Activated CD4-positive, alpha-beta T cell treated with anti-CD3 and anti-CD28 coated beads for 1 hour (primary cell): ENCODE data around the gene SLC46A2.

Experiments used
- DNase-seq: peaks from one replicate; pipeline ENCODE4 v3.0.0-alpha.2; 2020

Gene SLC46A2

GRCh38 chr9:112856200-112856599 is 34.5 kb downstream of the SLC46A2 start:
- DNase-seq: no peak

- DNase-seq: no peak
Measured at GRCh38 chr9:112854657-112855056, 36.0 kb downstream of the SLC46A2 start.

GRCh38 chr9:112853882-112854585 is 36.6 kb downstream of the SLC46A2 start:
- DNase-seq: no peak

DNA sequence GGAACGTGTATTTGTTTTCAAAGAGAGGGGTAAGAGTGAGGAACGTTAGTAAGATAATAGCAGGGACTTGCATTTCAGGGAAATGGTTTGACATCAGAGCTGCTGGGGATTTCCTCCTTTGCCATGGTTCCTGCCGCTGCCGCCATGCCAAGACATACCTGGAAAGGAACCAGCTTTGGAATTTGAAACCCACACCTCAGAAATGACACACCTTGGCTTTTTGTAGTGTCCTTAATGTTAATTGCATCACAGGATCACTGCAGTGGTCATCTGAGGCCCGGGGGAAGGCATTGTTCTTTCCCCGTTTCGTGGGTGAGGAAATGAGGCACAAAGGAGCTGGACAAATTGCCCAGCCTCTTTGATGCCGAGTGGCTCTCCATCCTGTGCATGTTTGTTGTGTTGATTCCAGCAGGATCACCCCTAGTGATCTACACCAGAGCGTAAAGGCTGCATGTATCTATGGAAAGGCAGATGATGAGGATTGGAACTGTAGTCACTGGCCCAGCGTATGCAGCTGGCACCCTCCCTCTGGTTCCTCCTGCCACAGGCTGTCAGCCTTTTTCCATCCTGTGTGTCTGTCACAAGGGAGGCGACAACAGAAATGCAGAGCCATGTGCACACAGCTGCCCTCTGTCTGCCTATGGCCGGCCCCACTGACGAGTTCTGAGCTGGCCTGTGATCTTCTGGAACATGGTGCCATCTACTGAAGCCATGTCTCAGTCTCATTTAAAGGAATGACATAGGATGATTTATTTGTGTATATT is 37.8 kb downstream of the SLC46A2 start:
- DNase-seq: no peak

GRCh38 chr9:112850840-112851239 is 39.8 kb downstream of the SLC46A2 start:
- no peak for DNase-seq

DNA sequence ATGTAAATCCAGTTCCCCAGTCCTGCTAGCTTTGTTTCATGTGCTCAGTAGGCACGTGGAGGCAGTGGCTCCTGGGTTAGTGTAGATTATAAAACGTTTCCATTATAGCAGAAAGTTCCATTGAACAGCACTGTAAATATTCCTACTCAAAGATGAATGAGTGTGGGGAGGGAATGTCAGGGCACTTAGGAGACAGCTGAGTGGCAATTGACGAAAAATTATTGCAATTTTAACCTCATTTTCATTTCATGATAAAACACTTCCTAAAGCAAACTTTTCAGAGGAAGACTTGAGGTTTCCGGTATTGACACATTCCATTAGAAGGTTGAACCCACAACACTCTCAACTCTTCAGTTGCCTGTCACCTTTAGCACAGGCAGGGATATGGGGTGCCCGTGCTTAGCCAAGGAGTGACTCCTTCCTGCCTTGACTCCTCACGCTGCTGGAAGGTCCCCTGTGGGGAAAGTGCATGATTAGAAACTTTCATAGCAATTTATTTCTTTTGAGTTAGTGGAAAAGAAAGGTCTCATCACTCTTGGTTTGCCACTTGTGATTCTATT is 41.2 kb downstream of the SLC46A2 start:
- DNase-seq: no peak

- DNase-seq: no peak
Measured at GRCh38 chr9:112848316-112849151, 42.1 kb downstream of the SLC46A2 start.

DNA sequence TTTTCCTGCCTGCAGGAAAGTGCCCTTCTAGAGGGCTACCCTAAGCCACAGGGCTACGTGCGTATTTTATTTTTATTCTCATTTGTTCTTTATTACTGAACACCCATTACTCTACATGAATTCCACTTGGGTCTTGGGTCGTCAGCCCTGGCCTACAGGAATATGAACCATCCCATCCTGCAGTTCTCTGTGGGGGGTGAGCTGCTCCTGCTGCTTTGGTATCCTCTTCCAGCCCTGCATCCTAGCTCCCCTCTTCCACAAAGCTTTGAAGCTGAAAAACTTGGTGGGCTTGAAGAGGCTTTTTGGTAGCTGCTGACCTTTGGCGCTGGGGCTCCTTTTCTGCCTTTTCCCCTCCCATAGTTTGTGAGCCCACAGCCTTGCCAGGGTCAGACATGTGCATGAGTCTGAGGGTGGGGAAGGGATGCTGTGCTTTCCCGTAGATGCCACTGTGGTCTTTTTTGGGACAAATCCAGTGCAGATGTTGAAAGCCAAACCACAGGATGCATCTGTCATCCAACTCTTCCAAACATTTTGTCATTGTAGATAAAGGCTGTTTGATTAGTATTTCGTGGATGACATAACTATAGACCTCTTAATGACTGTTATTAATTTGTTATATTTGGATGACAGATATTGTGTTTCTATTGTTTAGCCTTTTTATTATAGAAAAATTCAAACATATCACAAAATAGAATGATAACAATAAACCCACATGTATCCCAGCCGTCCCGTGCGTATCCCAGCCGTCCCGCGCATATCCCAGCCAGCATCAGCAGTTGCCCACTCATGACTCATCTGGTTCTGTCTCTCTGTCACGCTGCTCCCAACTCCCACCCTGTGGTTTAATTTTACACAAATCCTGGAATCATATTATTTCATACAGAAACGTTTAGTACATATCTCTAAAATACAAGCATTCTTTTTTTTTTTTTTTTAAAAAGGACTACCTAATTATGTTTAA is 43.9 kb downstream of the SLC46A2 start:
- DNase-seq: no peak

- peak; percentile 52 for DNase-seq
Measured at GRCh38 chr9:112844771-112845542, 45.7 kb downstream of the SLC46A2 start.

DNA sequence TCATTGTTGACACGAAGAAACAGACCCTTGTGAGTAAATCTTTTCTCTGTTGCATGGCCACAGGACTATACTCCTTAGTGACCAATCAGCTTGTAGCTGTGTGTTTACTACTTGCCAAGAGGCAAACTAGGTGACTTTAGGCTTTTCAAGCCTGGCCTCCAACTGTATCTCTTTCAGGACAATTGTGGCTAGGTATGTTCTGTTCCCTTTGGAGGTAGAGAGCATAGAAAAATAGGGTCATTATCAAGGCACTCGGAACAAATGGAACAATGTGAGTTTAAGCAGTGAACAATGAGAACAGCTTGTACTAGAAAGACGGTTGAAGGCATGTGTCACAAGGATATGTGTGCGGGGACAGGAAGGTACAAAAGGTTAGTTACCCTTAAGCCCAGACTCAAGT is 48.1 kb downstream of the SLC46A2 start:
- no peak for DNase-seq

DNA sequence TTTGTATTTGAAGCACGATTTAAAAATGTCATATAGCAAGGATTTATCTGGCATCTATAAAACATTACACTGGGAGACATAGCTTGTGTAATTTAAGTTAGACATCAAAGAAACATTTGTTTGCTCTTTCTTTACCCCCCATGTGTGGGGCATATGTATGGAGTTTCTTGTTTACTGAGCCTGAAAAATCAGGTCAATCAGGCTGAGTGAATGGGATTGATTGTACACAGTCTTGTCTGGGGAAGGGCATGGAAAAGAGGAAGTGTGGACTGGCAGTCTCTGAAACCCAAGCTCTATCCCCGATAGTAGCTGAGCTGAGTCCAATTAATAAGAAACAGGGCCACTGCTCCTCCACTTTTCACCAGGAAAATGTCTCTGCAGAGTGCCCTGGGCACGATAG is 49.4 kb downstream of the SLC46A2 start:
- no peak for DNase-seq

DNA sequence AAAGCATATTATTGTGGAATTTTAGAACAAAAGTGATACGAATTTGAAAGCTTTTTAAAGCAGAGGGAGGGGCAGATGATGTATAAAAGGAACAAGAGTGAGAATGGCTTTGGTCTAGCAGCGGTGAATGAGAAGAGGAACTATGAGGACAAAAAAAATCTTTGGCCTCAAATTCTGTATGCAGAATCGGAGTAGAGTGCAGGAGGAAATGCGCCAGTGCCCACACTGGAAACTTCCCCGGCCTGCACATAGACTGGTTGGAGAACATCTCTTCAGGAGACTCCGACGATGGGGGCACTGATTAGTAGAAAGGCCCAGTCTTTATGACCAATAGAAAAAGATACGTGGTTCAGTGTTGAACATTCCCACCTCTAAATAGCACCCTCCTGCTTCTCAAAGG is 51.3 kb downstream of the SLC46A2 start:
- DNase-seq: no peak

DNA sequence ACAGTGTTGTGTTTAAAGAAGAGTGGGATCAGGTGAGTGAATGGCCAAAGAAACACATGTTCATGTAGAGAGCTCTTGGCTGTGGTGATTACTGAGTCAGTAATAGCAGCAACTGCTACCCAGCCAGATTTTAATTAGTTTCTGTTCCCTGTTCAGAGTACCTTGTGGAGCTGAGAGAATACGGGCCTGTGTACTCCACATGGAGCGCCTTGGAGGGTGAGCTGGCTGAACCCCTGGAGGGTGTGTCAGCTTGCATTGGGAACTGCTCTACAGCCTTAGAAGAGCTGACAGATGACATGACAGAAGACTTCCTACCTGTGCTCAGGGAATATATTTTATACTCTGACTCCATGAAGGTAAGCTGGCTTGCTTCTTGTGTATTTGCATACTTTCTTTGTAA is 52.3 kb downstream of the SLC46A2 start:
- no peak for DNase-seq

- no peak for DNase-seq
Measured at GRCh38 chr9:112836394-112836793, 54.3 kb downstream of the SLC46A2 start.

DNA sequence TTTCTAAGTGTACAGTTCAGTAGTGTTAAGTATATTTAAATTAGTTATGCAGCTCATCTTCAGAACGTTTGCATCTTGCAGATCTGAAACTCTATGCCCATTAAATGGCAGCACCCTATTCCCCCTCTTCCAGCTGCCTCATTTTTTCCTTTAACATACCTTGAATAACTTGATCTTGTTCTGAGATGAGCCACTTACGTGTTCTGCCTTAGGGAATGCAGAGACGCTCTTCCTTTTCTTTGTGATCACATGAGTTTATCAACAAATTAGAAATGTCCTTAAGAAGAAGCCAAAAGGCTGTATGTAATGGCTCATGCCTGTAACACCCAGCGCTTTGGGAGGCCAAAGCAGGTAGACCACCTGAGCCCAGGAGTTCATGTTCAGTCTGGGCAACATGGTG is 57.6 kb downstream of the SLC46A2 start:
- no peak for DNase-seq

DNA sequence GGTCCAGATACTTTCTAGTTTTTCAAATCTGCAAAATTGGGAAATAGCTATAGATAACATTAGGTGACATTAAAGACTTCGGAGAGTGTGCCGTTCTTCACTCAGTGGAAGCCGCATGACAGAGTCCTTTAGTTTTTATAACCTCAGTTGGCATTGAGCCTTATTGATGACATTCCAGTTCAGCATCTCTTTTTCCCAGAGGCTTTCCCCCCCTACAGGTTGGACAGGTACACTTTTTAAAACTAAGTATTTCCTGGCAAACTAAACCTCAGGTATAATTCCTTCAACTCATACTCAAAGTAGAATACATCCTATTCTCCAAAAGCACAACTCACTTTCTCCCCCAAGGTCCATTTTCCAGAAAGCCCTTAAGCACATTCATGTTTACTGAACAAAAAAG is 58.7 kb downstream of the SLC46A2 start:
- no peak for DNase-seq

- no peak for DNase-seq
Measured at GRCh38 chr9:112831281-112831851, 59.3 kb downstream of the SLC46A2 start.
